Rectal smooth muscle tissue (tissue), 1 donor: ENCODE data around the gene ZNF556.

ENCODE experiments used
- H3K27ac ChIP-seq: one replicate; pipeline ENCODE4 v1.7.0; 2013; ENCODE audit warnings: low read depth, low read length, inconsistent platforms
- H3K27me3 ChIP-seq: one replicate; pipeline ENCODE4 v1.7.0; 2013; ENCODE audit warnings: low read length; ENCODE audit not compliant: control insufficient read depth, insufficient read depth
- H3K36me3 ChIP-seq: one replicate; pipeline ENCODE4 v1.7.0; 2013; ENCODE audit warnings: low read length; ENCODE audit not compliant: control insufficient read depth, insufficient read depth
- H3K4me1 ChIP-seq: one replicate; pipeline ENCODE4 v1.7.0; 2013; ENCODE audit warnings: low read length; ENCODE audit not compliant: control insufficient read depth, insufficient read depth
- H3K4me3 ChIP-seq: one replicate; pipeline ENCODE4 v1.7.0; 2013; ENCODE audit warnings: low read length
- H3K9ac ChIP-seq: one replicate; pipeline ENCODE4 v1.7.0; 2013; ENCODE audit warnings: low read length

ZNF556 gene

GRCh38 chr19:2867025-2867991, at the start of gene ZNF556:
Gene ZNF556 (plus strand): TSS chr19:2867335. CDS start chr19:2867422, 87 bp downstream.
- Histone ChIP-seq H3K9ac (no peak within 1 kb of the TSS), H3K36me3 (no peaks in the 10 kb centered on the region), H3K4me1 (no peaks in the 10 kb centered on the region), H3K27me3 (no peaks in the 10 kb centered on the region), H3K27ac (no peak within 1 kb of the TSS), H3K4me3 (no peak within 1 kb of the TSS)

GRCh38 chr19:2819540-2820111, 47.5 kb upstream of the ZNF556 start, which contains the start of gene ZNF554:
Gene ZNF554 (plus strand): TSS chr19:2819868. CDS start chr19:2820072, 204 bp downstream.
- H3K9ac ChIP-seq: peak within 1 kb of the TSS; percentile 62
- peak within 1 kb of the TSS; percentile 75 for H3K4me3 ChIP-seq
- no peaks in the 10 kb centered on the region for H3K27me3 ChIP-seq
- peak within 1 kb of the TSS; percentile 14 for H3K27ac ChIP-seq
- H3K4me1 ChIP-seq: no peaks in the 10 kb centered on the region
- no peaks in the 10 kb centered on the region for H3K36me3 ChIP-seq

- Histone ChIP-seq H3K27me3 (no peaks in the 10 kb centered on the region), H3K4me3 (peak overlapping the region; percentile 75), H3K9ac (no peak overlapping the region), H3K4me1 (no peaks in the 10 kb centered on the region), H3K36me3 (no peaks in the 10 kb centered on the region), H3K27ac (no peak overlapping the region)
These were observed 46.9 kb upstream of the ZNF556 start for GRCh38 chr19:2820112-2820702.

GRCh38 chr19:2822846-2823245, 44.3 kb upstream of the ZNF556 start:
- H3K9ac ChIP-seq: no peak overlapping the region
- H3K36me3 ChIP-seq: no peaks in the 10 kb centered on the region
- H3K27me3 ChIP-seq: no peaks in the 10 kb centered on the region
- H3K4me3 ChIP-seq: no peak overlapping the region
- no peaks in the 10 kb centered on the region for H3K4me1 ChIP-seq
- no peak overlapping the region for H3K27ac ChIP-seq

GRCh38 chr19:2823646-2824045, 43.5 kb upstream of the ZNF556 start:
- Histone ChIP-seq H3K4me3 (no peak overlapping the region), H3K9ac (no peak overlapping the region), H3K4me1 (no peaks in the 10 kb centered on the region), H3K27ac (no peak overlapping the region), H3K36me3 (no peaks in the 10 kb centered on the region), H3K27me3 (no peaks in the 10 kb centered on the region)

- Histone ChIP-seq H3K27me3 (no peaks in the 10 kb centered on the region), H3K27ac (no peak overlapping the region), H3K36me3 (no peaks in the 10 kb centered on the region), H3K9ac (no peak overlapping the region), H3K4me1 (no peaks in the 10 kb centered on the region), H3K4me3 (no peak overlapping the region)
These were observed 43.0 kb upstream of the ZNF556 start for GRCh38 chr19:2824129-2824528.

GRCh38 chr19:2827022-2827421, 40.1 kb upstream of the ZNF556 start:
- H3K27me3 ChIP-seq: no peaks in the 10 kb centered on the region
- H3K36me3 ChIP-seq: peaks cover under 1% of the 10 kb centered on the region
- no peak overlapping the region for H3K9ac ChIP-seq
- no peak overlapping the region for H3K27ac ChIP-seq
- no peak overlapping the region for H3K4me3 ChIP-seq
- H3K4me1 ChIP-seq: no peaks in the 10 kb centered on the region

GRCh38 chr19:2827840-2828489, 39.2 kb upstream of the ZNF556 start:
- peaks cover 10% of the 10 kb centered on the region for H3K36me3 ChIP-seq
- no peak overlapping the region for H3K27ac ChIP-seq
- no peak overlapping the region for H3K9ac ChIP-seq
- no peaks in the 10 kb centered on the region for H3K27me3 ChIP-seq
- no peak overlapping the region for H3K4me3 ChIP-seq
- H3K4me1 ChIP-seq: no peaks in the 10 kb centered on the region

GRCh38 chr19:2834294-2834871, 32.8 kb upstream of the ZNF556 start:
- H3K4me3 ChIP-seq: no peak overlapping the region

GRCh38 chr19:2837430-2837829, 29.7 kb upstream of the ZNF556 start:
- no peak overlapping the region for H3K9ac ChIP-seq
- H3K4me1 ChIP-seq: peaks cover 3% of the 10 kb centered on the region
- no peak overlapping the region for H3K27ac ChIP-seq
- no peaks in the 10 kb centered on the region for H3K27me3 ChIP-seq
- H3K36me3 ChIP-seq: peaks cover 21% of the 10 kb centered on the region
- no peak overlapping the region for H3K4me3 ChIP-seq

More at GRCh38 chr19:2834294-2834871, 32.8 kb upstream of the ZNF556 start:
- no peaks in the 10 kb centered on the region for H3K27me3 ChIP-seq
- H3K36me3 ChIP-seq: peaks cover 26% of the 10 kb centered on the region
- H3K27ac ChIP-seq: no peak overlapping the region
- no peak overlapping the region for H3K9ac ChIP-seq
- no peaks in the 10 kb centered on the region for H3K4me1 ChIP-seq

- Histone ChIP-seq H3K27ac (peak within 1 kb of the TSS; percentile 93), H3K9ac (no peak within 1 kb of the TSS), H3K4me1 (peaks cover 5% of the 10 kb centered on the region), H3K36me3 (no peaks in the 10 kb centered on the region), H3K27me3 (no peaks in the 10 kb centered on the region), H3K4me3 (peak within 1 kb of the TSS; percentile 84)
These were observed 26.0 kb upstream of the ZNF556 start, which contains the start of gene ZNF555 for GRCh38 chr19:2840794-2841791. Gene ZNF555 (plus strand): TSS chr19:2841475. CDS start chr19:2841573, 98 bp downstream.
